Lower leg skin (tissue), 4 donors: ENCODE results near the gene FHOD3. TPM values are rescaled to one million over a fixed set of nuclear protein-coding genes. Genes with fewer than 3 reads are reported as not detected.

ENCODE experiments used
- DNase-seq, 2 donors: peaks; one replicate each; pipeline ENCODE4 v3.0.0-alpha.2; 2019; ENCODE audit warnings: low spot score in 2 of 2
- H3K4me3 ChIP-seq: fragments of 200-600 bp; sonication (generic); 2 replicates; pipeline ENCODE4 v1.5.1; 2017; ENCODE audit warnings: mild to moderate bottlenecking, low read depth; ENCODE audit not compliant: poor library complexity, severe bottlenecking
- CTCF ChIP-seq, 3 donors: fragments of 450-650 bp; IDR thresholded peaks; one replicate each; pipeline ENCODE4 v1.5.1; 2016; ENCODE audit warnings: antibody characterized with exemption in 3 of 3, mild to moderate bottlenecking in 3 of 3, moderate library complexity in 2 of 3
- POLR2A ChIP-seq, 2 donors: fragments of 450-650 bp; IDR thresholded peaks; one replicate each; pipeline ENCODE4 v1.6.1; 2016 to 2017; ENCODE audit warnings: antibody characterized with exemption in 2 of 2, mild to moderate bottlenecking in 1 of 2, moderate library complexity in 1 of 2
- WGBS, 2 donors: methylation state at CpG; one replicate each; pipeline ENCODE4 v1.1.5; 2018; 5-methylcytosine and 5-hydroxymethylcytosine counted together
- intact Hi-C: fragments of 100-400 bp; cut with DNase I; formaldehyde crosslinking; loops from one replicate; pipeline ENCODE4 v1.15.0; 2023; ENCODE audit warnings: low total_unique reads
- total RNA-seq, 4 donors: library from RNA; depleted of rRNA; stranded (reverse); fragments of >200 nt; gene quantifications; one replicate each; pipeline ENCODE4 v1.1.0, GENCODE V29; 2016

Gene FHOD3
- total RNA-seq, 4 donors from 2014 or later: 5.3 to 15.1 (median 7.8) TPM

- intact Hi-C loops: no loop called here
- no peak overlapping the region for H3K4me3 ChIP-seq
- no peak for TF ChIP-seq CTCF (IDR thresholded peaks at IDR 0.05)
- no peak for TF ChIP-seq POLR2A (IDR thresholded peaks at IDR 0.05)
- DNase-seq: no peak
- WGBS, 2 donors: 80 to 85% methylated on average over 4 of the region's 4 CpGs
These were observed 233.3 kb downstream of the FHOD3 start for GRCh38 chr18:36530676-36531405.

DNA sequence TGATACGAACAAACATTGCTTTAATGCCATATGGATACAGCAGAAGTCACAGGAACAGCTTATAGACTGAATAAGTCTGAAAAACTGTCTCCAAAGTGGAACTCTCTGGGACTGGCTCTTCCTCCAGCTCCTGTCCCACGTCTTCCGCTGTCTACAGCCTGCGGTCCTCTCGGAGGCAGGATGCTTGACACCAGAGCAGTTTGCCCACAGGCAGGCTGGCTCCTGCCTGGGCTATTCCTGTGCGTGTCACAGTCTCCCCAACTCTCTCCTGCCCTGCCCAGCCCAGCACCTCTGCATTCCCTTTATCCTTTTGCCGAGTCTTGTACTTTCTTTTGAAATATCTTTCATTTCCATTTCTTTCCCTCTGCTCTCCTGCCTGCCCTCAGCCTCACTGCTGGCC lies 234.1 kb downstream of the FHOD3 start:
- intact Hi-C loops: no loop called here
- no peak for DNase-seq
- no peak overlapping the region for H3K4me3 ChIP-seq
- TF ChIP-seq CTCF (IDR thresholded peaks at IDR 0.05) (no peak), POLR2A (IDR thresholded peaks at IDR 0.05) (no peak)
- WGBS, 2 donors: 65 to 78% methylated on average over 7 of the region's 7 CpGs

DNA sequence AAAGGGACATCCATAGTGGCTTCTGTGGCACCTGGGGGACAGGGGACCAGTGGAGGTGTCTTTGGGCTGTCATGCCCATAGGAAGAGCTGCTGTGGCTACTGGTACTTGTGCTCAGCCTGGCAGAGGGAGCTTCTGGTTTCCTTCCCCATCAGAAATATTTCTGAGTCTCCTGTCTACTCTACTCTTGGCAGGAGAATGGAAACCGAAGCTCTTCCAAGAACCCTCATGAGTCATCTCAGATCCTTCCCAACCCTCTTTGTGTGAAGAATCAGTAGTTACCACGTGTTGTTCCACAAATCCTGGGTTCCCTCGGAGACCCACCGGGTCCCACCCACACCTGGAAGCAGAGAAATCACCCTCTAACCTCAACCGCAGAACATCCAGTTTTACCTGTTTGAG lies 234.9 kb downstream of the FHOD3 start:
- DNase-seq: peak in 1 of 2 donors; percentile 57
- TF ChIP-seq CTCF (IDR thresholded peaks at IDR 0.05) (no peak), POLR2A (IDR thresholded peaks at IDR 0.05) (no peak)

GRCh38 chr18:36532815-36533214 lies 235.3 kb downstream of the FHOD3 start:
- 56 to 62% methylated on average over 4 to 5 of the region's 5 CpGs for WGBS, 2 donors
- intact Hi-C loops: no loop called here

More for the DNA sequence above, 234.9 kb downstream of the FHOD3 start:
- H3K4me3 ChIP-seq: no peak overlapping the region
- WGBS, 2 donors: 37 to 41% methylated on average over 5 of the region's 5 CpGs
- intact Hi-C loops: no loop called here

DNA sequence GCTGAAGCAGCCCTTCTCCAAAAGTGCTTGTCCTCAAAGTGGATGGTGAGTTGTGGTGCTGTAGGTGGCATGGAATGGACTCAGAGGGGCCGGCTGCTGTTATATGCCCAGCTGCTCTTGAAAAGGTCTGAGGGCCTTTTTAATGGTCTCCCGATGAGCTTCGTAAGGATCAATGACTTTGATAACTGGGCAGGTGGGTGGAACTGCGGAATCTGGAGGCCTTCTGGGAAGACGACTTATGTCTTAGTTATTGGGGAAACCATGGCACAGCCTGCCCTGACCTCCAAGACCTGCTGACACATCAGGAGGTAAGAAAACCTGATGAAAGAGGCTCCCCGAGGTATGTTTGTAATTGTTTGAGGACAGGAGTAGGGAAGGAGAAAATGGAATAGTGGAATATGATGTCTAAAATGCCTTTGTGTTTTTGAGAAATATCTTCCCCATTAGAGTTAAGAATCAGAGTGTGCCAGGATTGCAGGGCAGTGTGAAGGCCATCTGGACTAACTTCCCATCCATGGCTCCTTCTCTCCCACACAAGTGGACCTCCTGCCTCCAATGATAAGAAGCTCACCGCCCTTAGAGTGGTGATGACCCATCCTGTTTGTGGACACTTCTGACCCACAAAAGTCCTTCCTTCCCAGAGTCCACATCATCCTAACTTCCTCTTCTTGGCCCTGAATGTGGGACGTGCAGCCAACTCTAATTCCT lies 236.1 kb downstream of the FHOD3 start:
- H3K4me3 ChIP-seq: no peak overlapping the region
- TF ChIP-seq POLR2A (IDR thresholded peaks at IDR 0.05) (no peak), CTCF (IDR thresholded peaks at IDR 0.05) (no peak)
- intact Hi-C loops: no loop called here
- 89 to 91% methylated on average over 8 of the region's 8 CpGs for WGBS, 2 donors
- DNase-seq: no peak

More at GRCh38 chr18:36532815-36533214, 235.3 kb downstream of the FHOD3 start:
- no peak for DNase-seq
- TF ChIP-seq CTCF (IDR thresholded peaks at IDR 0.05) (no peak), POLR2A (IDR thresholded peaks at IDR 0.05) (no peak)
- H3K4me3 ChIP-seq: no peak overlapping the region
